Motor neuron (in vitro differentiated cells): ENCODE data around the gene PHGDH. TPM values are rescaled to one million over a fixed set of nuclear protein-coding genes. Genes with fewer than 3 reads are reported as not detected.

ENCODE experiments used
- total RNA-seq, 8 experiments: library from RNA; unstranded; fragments of 300-600 nt; gene quantifications; 2 replicates each; pipeline versions ENCODE4 v1.2.3 to v1.2.4, GENCODE V29; 2022

Gene PHGDH
- total RNA-seq, 8 experiments from 2014 or later, result 39.6 to 288 (median 175) TPM

Other genes starting within 250 kb of the PHGDH start
- 1 to 10 TPM in 1 of 8 experiments, under 1 TPM in 4, not detected in 3; 0.18 to 1.5 (median 0.49) TPM for gene HSD3B1, start 204.7 kb upstream of the PHGDH start, total RNA-seq
- gene ZNF697, start 63.7 kb upstream of the PHGDH start, total RNA-seq, result 10 to 100 TPM; 10.8 to 47.7 (median 29.9) TPM
- under 1 TPM in 1 of 8 experiments, not detected in 7; 0.38 TPM for gene HMGCS2, start 57.0 kb downstream of the PHGDH start, total RNA-seq
- gene REG4, start 99.5 kb downstream of the PHGDH start, total RNA-seq, result 1 to 10 TPM in 1 of 8 experiments, under 1 TPM in 4, not detected in 3; 0.14 to 1.1 (median 0.29) TPM
- under 1 TPM in 5 of 8 experiments, not detected in 3; 0.05 to 0.43 (median 0.15) TPM for gene ADAM30, start 184.6 kb downstream of the PHGDH start, total RNA-seq